ENCODE data around the gene AVPR2. TPM values are rescaled to one million over a fixed set of nuclear protein-coding genes. Genes with fewer than 3 reads are reported as not detected.

The AVPR2 gene
- total and polyA plus RNA-seq, 4 donors: 0.51 to 2.5 (median 0.84) TPM

- H3K27me3 ChIP-seq (ENCODE audit: control insufficient read depth in 3 of 3, insufficient read depth in 3 of 3, low read length in 2 of 3): no peaks in the 10 kb centered on the region
- no peak for TF ChIP-seq CTCF (IDR thresholded peaks at IDR 0.05; ENCODE audit: control extremely low read depth, extremely low read depth)
- peaks cover 0 to 12% (median 0%) of the 10 kb centered on the region in 5 donors for H3K4me1 ChIP-seq (ENCODE audit: control insufficient read depth in 5 of 5, insufficient read depth in 5 of 5, low read length in 5 of 5)
- no peak overlapping the region for H3K4me3 ChIP-seq
- 92 to 96% methylated on average over 11 to 13 of the region's 13 CpGs for WGBS, 2 donors
- peaks cover 0 to 11% (median 4%) of the 10 kb centered on the region in 4 donors for H3K36me3 ChIP-seq (ENCODE audit: control insufficient read depth in 4 of 4, insufficient read depth in 4 of 4, low read length in 4 of 4)
- ATAC-seq (ENCODE audit: insufficient read depth, low FRiP score) (no peak), DNase-seq (no peak)
- no peak overlapping the region for H3K27ac ChIP-seq (ENCODE audit: low read depth in 1 of 2, low read length in 1 of 2)
- peaks cover 0 to 3% (median 0%) of the 10 kb centered on the region in 4 donors for H3K9me3 ChIP-seq (ENCODE audit: control insufficient read depth in 4 of 4, insufficient read depth in 3 of 4, low read length in 3 of 4)
- H3K9ac ChIP-seq (ENCODE audit: insufficient read depth in 1 of 2, low read length in 2 of 2): no peak overlapping the region
These were observed 27.9 kb downstream of the AVPR2 start for GRCh38 chrX:153932220-153932915.

DNA sequence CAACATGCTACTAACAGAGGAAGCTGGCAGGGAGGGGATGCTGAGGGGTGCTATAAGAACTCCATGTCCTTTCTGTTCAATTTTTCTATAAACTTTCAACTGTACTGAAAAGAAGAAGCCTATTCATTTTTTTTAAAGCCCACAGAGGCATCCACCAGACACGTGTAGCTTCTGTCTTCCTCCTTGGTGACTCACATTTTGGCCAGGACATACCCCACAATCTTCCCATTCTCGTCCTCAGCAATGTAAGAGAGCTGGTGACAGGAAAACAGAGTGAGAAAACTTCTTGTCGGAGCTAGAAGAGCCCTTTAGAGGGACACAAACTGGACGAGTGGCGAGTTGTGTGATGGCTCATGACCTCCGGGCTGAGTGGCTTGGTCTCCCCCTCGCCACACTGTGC is 29.3 kb downstream of the AVPR2 start:
- peak overlapping the region; percentile 33 to 42 for H3K27ac ChIP-seq (ENCODE audit: low read depth in 1 of 2, low read length in 1 of 2)
- H3K4me3 ChIP-seq: peak overlapping the region; percentile 72
- peaks cover 0 to 11% (median 4%) of the 10 kb centered on the region in 4 donors for H3K36me3 ChIP-seq (ENCODE audit: control insufficient read depth in 4 of 4, insufficient read depth in 4 of 4, low read length in 4 of 4)
- H3K27me3 ChIP-seq (ENCODE audit: control insufficient read depth in 3 of 3, insufficient read depth in 3 of 3, low read length in 2 of 3): no peaks in the 10 kb centered on the region
- ATAC-seq (ENCODE audit: insufficient read depth, low FRiP score): no peak
- DNase-seq: no peak
- peaks cover 0 to 8% (median 0%) of the 10 kb centered on the region in 5 donors for H3K4me1 ChIP-seq (ENCODE audit: control insufficient read depth in 5 of 5, insufficient read depth in 5 of 5, low read length in 5 of 5)
- no peak overlapping the region for H3K9ac ChIP-seq (ENCODE audit: insufficient read depth in 1 of 2, low read length in 2 of 2)
- peaks cover 0 to 3% (median 1%) of the 10 kb centered on the region in 4 donors for H3K9me3 ChIP-seq (ENCODE audit: control insufficient read depth in 4 of 4, insufficient read depth in 3 of 4, low read length in 3 of 4)
- no peak for TF ChIP-seq CTCF (IDR thresholded peaks at IDR 0.05; ENCODE audit: control extremely low read depth, extremely low read depth)
- 42 to 48% methylated on average over 6 to 7 of the region's 7 CpGs for WGBS, 2 donors

DNA sequence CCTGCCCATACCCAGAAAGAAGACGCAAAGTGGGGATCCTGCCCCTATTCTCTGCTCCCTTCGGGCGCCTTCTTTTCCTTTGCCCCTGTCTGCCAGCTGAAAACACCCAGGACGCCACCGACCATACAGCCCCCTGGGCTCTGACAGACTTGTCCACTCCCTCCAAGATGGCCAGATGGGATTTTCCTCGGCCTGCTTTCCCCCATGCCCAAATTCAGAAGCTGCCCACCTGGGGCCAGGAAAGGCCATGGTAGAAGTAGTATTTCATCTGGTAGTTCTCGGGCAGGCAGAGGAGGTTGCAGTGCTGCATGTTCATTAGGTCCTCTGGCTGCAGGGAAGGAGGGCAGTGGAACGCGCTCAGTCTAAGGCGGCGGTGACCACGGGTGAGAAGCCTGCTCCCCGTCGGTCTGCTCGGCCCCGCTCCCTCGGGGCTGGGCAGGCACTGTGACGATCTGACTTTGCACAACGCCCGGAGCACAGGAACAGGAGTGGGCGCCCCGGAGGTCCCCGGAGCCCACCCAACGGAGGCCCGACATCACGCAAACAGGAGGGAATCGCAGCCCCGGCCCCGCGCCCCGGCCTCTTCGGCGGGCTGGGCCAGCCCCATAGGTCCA is 29.8 kb downstream of the AVPR2 start:
- H3K36me3 ChIP-seq (ENCODE audit: control insufficient read depth in 4 of 4, insufficient read depth in 4 of 4, low read length in 4 of 4): peaks cover 0 to 11% (median 4%) of the 10 kb centered on the region in 4 donors
- WGBS, 2 donors: 19 to 20% methylated on average over 7 to 33 of the region's 33 CpGs
- peak overlapping the region; percentile 42 to 66 for H3K27ac ChIP-seq (ENCODE audit: low read depth in 1 of 2, low read length in 1 of 2)
- peaks cover 0 to 3% (median under 1%) of the 10 kb centered on the region in 4 donors for H3K9me3 ChIP-seq (ENCODE audit: control insufficient read depth in 4 of 4, insufficient read depth in 3 of 4, low read length in 3 of 4)
- peaks cover 0 to 8% (median 0%) of the 10 kb centered on the region in 5 donors for H3K4me1 ChIP-seq (ENCODE audit: control insufficient read depth in 5 of 5, insufficient read depth in 5 of 5, low read length in 5 of 5)
- TF ChIP-seq CTCF (IDR thresholded peaks at IDR 0.05; ENCODE audit: control extremely low read depth, extremely low read depth): no peak
- DNase-seq (no peak), ATAC-seq (ENCODE audit: insufficient read depth, low FRiP score) (peak; percentile 4)
- H3K9ac ChIP-seq (ENCODE audit: insufficient read depth in 1 of 2, low read length in 2 of 2): no peak overlapping the region
- peak overlapping the region; percentile 72 for H3K4me3 ChIP-seq
- no peaks in the 10 kb centered on the region for H3K27me3 ChIP-seq (ENCODE audit: control insufficient read depth in 3 of 3, insufficient read depth in 3 of 3, low read length in 2 of 3)

Data from lung (tissue), 12 donors.